ENCODE data around the gene ZNF821.
"Not testable (repeated sequence)": the region's sequence is repeated elsewhere in the genome, so short reads cannot be mapped to it uniquely, and the experiment has no call there.

ZNF821 gene

GRCh38 chr16:71883849-71884638 lies at the start of gene ZNF821:
ZNF821 (minus strand) TSS chr16:71884182; CDS start chr16:71879946, 4,236 bp downstream.
- peak; percentile 31 to 49 for DNase-seq

GRCh38 chr16:71933017-71933416 lies 49.0 kb upstream of the ZNF821 start:
- no peak for DNase-seq

- no peak for DNase-seq
Measured at GRCh38 chr16:71931599-71931998, 47.6 kb upstream of the ZNF821 start.

- no peak for DNase-seq
Measured at GRCh38 chr16:71931001-71931400, 47.0 kb upstream of the ZNF821 start.

- no peak for DNase-seq
Measured at GRCh38 chr16:71930013-71930563, 46.1 kb upstream of the ZNF821 start.

GRCh38 chr16:71929048-71929447 lies 45.1 kb upstream of the ZNF821 start:
- DNase-seq: no peak

- DNase-seq: no peak
Measured at GRCh38 chr16:71927787-71928186, 43.8 kb upstream of the ZNF821 start.

- DNase-seq: no peak
Measured at GRCh38 chr16:71927383-71927782, 43.4 kb upstream of the ZNF821 start.

- DNase-seq: no peak
Measured at GRCh38 chr16:71924710-71925109, 40.7 kb upstream of the ZNF821 start.

GRCh38 chr16:71923941-71924690 lies 40.1 kb upstream of the ZNF821 start:
- DNase-seq: no peak

GRCh38 chr16:71920658-71921057 lies 36.7 kb upstream of the ZNF821 start:
- DNase-seq: no peak

GRCh38 chr16:71919035-71919434 lies 35.1 kb upstream of the ZNF821 start:
- DNase-seq: peak; percentile 76 to 83

- no peak for DNase-seq
Measured at GRCh38 chr16:71917900-71918299, 33.9 kb upstream of the ZNF821 start.

GRCh38 chr16:71916397-71916920 lies 32.5 kb upstream of the ZNF821 start:
- DNase-seq: no peak

- DNase-seq: no peak
Measured at GRCh38 chr16:71915350-71915749, 31.4 kb upstream of the ZNF821 start.

GRCh38 chr16:71914802-71915201 lies 30.8 kb upstream of the ZNF821 start:
- no peak for DNase-seq

GRCh38 chr16:71912534-71913275 lies 28.7 kb upstream of the ZNF821 start:
- peak; percentile 39 to 41 for DNase-seq

GRCh38 chr16:71911121-71911520 lies 27.1 kb upstream of the ZNF821 start:
- no peak for DNase-seq

- not testable (repeated sequence) for DNase-seq
Measured at GRCh38 chr16:71905765-71906164, 21.8 kb upstream of the ZNF821 start.

- DNase-seq: no peak
Measured at GRCh38 chr16:71904239-71904638, 20.3 kb upstream of the ZNF821 start.

GRCh38 chr16:71903608-71904007 lies 19.6 kb upstream of the ZNF821 start:
- no peak for DNase-seq

- DNase-seq: no peak
Measured at GRCh38 chr16:71902656-71903365, 18.8 kb upstream of the ZNF821 start.
